Retinal pigment epithelial cell (primary cell): Measurements from ENCODE around the gene CEACAM1.
"Not testable (repeated sequence)": the region's sequence is repeated elsewhere in the genome, so short reads cannot be mapped to it uniquely, and the experiment has no call there.

Experiments
- DNase-seq: peaks from one replicate; pipeline ENCODE4 v3.0.0-alpha.2; 2010; ENCODE audit warnings: low read depth
- H3K4me3 ChIP-seq: 2 replicates; pipeline ENCODE4 v1.5.1; 2011; ENCODE audit warnings: mild to moderate bottlenecking, low read length, control low read depth, moderate library complexity
- CTCF ChIP-seq: conservative IDR thresholded peaks from 2 replicates; pipeline ENCODE4 v1.5.1; 2011; ENCODE audit warnings: low read depth, low read length, control low read depth, inconsistent platforms

CEACAM1 gene

GRCh38 chr19:42547929-42548328 is 19.6 kb upstream of the CEACAM1 start:
- no peak for DNase-seq
- no peak for TF ChIP-seq CTCF
- no peak overlapping the region for H3K4me3 ChIP-seq

GRCh38 chr19:42546831-42547500 is 18.7 kb upstream of the CEACAM1 start:
- DNase-seq: no peak
- TF ChIP-seq CTCF: no peak
- no peak overlapping the region for H3K4me3 ChIP-seq

- DNase-seq: no peak
- TF ChIP-seq CTCF: no peak
- H3K4me3 ChIP-seq: no peak overlapping the region
These were observed 15.9 kb upstream of the CEACAM1 start for GRCh38 chr19:42544146-42544545.

- no peak overlapping the region for H3K4me3 ChIP-seq
- TF ChIP-seq CTCF: no peak
- no peak for DNase-seq
These were observed 14.5 kb upstream of the CEACAM1 start for GRCh38 chr19:42542791-42543190.

GRCh38 chr19:42540071-42540553 is 11.8 kb upstream of the CEACAM1 start:
- no peak for DNase-seq
- no peak for TF ChIP-seq CTCF
- H3K4me3 ChIP-seq: no peak overlapping the region

- TF ChIP-seq CTCF: no peak
- H3K4me3 ChIP-seq: no peak overlapping the region
- DNase-seq: no peak
These were observed 10.8 kb upstream of the CEACAM1 start for GRCh38 chr19:42538841-42539709.

GRCh38 chr19:42535276-42535675 is 7.0 kb upstream of the CEACAM1 start:
- DNase-seq, H3K4me3 ChIP-seq: not testable (repeated sequence)
